Mesothelial cell of epicardium (in vitro differentiated cells): ENCODE measurements around the gene HSF2BP. TPM values are rescaled to one million over a fixed set of nuclear protein-coding genes. Genes with fewer than 3 reads are reported as not detected.

Source experiments
- DNase-seq, 2 experiments: peaks; one replicate each; pipeline ENCODE4 v3.0.0; 2021; ENCODE audit warnings: low spot score in 2 of 2; ENCODE audit not compliant: unreplicated experiment in 2 of 2
- H3K27ac Mint-ChIP-seq: 2 replicates; pipeline ENCODE4 v1.8.0; 2021; ENCODE audit warnings: mixed read lengths
- H3K27me3 Mint-ChIP-seq: 2 replicates; pipeline ENCODE4 v1.8.0; 2021; ENCODE audit warnings: low read depth, mixed read lengths
- H3K36me3 Mint-ChIP-seq: 2 replicates; pipeline ENCODE4 v1.8.0; 2021; ENCODE audit warnings: mixed read lengths
- H3K4me1 Mint-ChIP-seq: 2 replicates; pipeline ENCODE4 v1.8.0; 2021; ENCODE audit warnings: mixed read lengths
- H3K4me3 Mint-ChIP-seq: 2 replicates; pipeline ENCODE4 v1.8.0; 2021; ENCODE audit warnings: mild to moderate bottlenecking, moderate library complexity, mixed read lengths
- H3K9me3 Mint-ChIP-seq: 2 replicates; pipeline ENCODE4 v1.8.0; 2021; ENCODE audit warnings: mixed read lengths
- total RNA-seq: library from RNA; stranded (reverse); gene quantifications from 3 replicates; pipeline ENCODE4 v1.2.1, GENCODE V29; 2021
- TF ChIP-seq, protein P1 (sequence below): fragments of 200-600 bp; sonication (generic); IDR thresholded peaks from one replicate; pipeline ENCODE4 v1.5.0; 2021; ENCODE audit warnings: antibody characterized with exemption; ENCODE audit not compliant: unreplicated experiment

Gene HSF2BP
- total RNA-seq, 1 donor from 2014 or later = 5.1 TPM

DNA sequence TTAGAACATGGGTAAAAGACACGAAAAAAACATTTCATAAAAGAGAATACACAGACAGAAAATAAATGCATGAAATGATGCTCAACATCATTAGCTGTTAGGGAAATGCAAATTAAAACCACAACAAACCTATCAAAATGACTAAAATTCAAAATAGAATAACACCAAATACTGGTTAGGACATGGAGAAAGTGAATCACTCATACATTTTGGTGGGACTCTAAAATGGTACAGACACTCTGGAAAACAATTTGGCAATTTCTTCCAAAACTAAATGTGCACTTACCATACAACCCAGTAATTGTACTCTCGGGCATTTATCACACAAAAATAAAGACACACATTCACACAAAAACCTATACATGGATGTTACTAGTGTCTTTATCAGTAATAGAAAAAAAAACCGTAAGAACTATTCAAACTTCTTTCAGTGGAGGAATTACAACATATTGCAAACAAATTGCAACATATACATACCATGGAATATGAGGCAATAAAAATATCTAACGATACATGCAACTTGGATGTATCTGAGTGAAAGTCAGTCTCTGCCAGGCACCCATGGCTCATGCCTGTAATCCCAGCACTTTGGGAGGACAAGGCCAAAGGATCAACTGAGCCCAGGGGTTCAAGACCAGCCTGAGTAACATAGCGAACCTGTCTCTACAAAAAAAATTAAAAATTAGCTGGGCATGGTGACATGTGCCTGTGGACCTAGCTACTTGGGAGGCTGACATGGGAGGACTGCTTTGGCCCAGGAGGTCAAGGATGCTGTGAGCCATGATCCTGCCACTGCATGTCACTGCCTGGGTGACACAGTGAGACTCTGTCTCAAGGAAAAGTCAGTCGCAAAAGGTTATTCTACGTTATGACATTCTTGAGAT, 19.6 kb downstream of the HSF2BP start:
- no peak for DNase-seq

DNA sequence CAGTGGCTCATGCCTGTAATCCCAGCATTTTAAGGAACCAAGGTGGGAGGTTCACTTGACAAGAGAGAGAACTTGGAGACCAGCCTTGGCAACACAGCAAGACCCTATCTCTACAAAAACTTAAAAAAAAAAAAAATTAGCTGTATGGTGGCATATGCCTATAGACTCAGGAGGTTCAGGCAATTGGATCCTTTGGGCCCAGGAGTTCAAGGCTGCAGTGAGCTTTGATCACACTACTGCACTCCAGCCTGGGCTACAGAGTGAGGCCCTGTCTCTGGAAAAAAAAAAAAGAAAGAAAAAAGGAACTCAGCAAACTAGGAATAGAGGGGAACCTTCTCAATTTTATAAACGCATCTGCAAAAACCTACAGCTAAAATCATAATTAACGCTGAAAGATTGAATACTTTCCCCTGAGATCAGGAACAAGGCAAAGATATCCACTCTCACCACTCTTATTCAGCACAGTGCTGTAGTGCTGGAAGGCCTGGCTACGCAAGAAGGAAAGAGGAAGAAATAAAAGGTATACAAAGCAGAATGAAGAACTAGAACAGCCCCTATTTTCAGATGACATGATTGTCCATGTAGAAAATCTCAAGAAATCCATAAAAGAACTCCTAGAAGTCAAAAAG, 21.6 kb downstream of the HSF2BP start:
- Mint-ChIP-seq H3K27me3 (no peaks in the 10 kb centered on the region), H3K9me3 (no peaks in the 10 kb centered on the region), H3K36me3 (no peaks in the 10 kb centered on the region), H3K4me3 (no peak overlapping the region), H3K4me1 (no peaks in the 10 kb centered on the region), H3K27ac (no peak overlapping the region)
- DNase-seq = no peak
- TF ChIP-seq, protein P1, sequence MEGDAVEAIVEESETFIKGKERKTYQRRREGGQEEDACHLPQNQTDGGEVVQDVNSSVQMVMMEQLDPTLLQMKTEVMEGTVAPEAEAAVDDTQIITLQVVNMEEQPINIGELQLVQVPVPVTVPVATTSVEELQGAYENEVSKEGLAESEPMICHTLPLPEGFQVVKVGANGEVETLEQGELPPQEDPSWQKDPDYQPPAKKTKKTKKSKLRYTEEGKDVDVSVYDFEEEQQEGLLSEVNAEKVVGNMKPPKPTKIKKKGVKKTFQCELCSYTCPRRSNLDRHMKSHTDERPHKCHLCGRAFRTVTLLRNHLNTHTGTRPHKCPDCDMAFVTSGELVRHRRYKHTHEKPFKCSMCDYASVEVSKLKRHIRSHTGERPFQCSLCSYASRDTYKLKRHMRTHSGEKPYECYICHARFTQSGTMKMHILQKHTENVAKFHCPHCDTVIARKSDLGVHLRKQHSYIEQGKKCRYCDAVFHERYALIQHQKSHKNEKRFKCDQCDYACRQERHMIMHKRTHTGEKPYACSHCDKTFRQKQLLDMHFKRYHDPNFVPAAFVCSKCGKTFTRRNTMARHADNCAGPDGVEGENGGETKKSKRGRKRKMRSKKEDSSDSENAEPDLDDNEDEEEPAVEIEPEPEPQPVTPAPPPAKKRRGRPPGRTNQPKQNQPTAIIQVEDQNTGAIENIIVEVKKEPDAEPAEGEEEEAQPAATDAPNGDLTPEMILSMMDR = no peak

More for the DNA sequence above, 19.6 kb downstream of the HSF2BP start:
- no peak overlapping the region for H3K27ac Mint-ChIP-seq
- H3K9me3 Mint-ChIP-seq = no peaks in the 10 kb centered on the region
- H3K4me3 Mint-ChIP-seq = no peak overlapping the region
- no peaks in the 10 kb centered on the region for H3K27me3 Mint-ChIP-seq
- TF ChIP-seq, protein P1 = no peak
- H3K36me3 Mint-ChIP-seq = no peaks in the 10 kb centered on the region
- peaks cover 12% of the 10 kb centered on the region for H3K4me1 Mint-ChIP-seq

DNA sequence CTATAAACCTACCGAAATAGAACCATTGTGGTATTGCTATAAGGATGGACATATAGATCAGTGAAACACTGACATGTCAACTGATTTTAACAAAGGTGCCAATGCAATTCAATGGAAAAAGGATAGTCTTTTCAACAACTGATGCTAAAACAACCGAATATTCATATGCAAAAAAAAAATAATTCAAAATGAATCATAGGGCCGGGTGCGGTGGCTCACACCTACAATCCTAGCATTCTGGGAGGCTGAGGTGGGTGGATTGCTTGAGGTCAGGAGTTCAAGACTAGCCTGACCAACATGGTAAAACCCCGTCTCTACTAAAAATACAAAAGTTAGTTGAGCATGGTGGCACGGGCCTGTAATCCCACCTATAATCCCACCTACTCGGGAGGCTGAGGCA, 23.9 kb downstream of the HSF2BP start:
- Mint-ChIP-seq H3K36me3 (peaks cover under 1% of the 10 kb centered on the region), H3K4me3 (no peak overlapping the region), H3K4me1 (no peaks in the 10 kb centered on the region), H3K9me3 (no peaks in the 10 kb centered on the region), H3K27me3 (no peaks in the 10 kb centered on the region), H3K27ac (no peak overlapping the region)
- no peak for DNase-seq
- TF ChIP-seq, protein P1 = no peak

DNA sequence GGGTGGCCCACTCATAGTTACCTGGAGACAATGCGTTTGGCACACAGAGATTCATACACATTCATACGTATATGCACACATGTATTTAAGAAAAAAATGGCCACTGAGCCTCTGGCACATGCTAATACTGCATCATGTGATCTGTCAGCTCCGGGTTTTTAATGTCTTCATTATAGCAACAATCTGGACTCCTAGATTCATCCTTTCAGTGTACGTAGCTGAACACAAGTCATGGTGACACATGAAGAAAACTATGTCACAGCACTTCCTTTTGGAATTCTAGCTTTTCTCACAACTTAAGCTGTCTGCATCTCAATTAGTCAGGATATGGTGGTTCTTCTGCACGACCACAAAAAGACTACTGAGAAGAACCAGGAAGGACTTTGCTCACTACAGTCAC, 24.7 kb downstream of the HSF2BP start:
- TF ChIP-seq, protein P1 = no peak
- no peak for DNase-seq

DNA sequence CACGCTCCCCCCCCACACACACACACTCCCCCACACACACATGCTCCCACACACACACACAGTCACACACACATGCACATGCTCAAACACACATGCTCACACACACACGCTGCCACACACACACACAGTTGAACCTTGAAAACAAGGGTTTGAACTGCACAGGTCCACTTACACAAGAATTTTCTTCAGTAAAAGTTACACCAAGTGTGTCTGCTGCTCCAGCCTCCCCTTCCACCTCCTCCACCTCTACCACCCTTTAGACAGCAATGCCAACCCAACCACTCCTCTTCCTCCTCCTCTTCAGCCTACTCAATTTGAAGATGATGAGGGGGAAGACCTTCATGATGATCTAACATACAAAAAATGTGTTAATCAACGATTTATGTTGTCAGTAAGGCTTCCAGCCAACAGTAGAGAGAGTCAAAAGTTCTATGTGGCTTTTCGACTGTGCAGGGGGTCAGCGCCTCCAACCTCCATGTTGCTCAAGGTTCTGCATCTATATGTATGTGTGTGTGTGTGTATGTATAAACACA, 26.8 kb downstream of the HSF2BP start:
- no peak for DNase-seq
- Mint-ChIP-seq H3K27ac (no peak overlapping the region), H3K4me3 (no peak overlapping the region)

More for the DNA sequence above, 24.7 kb downstream of the HSF2BP start:
- Mint-ChIP-seq H3K4me1 (no peaks in the 10 kb centered on the region), H3K27me3 (no peaks in the 10 kb centered on the region), H3K4me3 (no peak overlapping the region), H3K36me3 (peaks cover 8% of the 10 kb centered on the region), H3K9me3 (peaks cover 2% of the 10 kb centered on the region), H3K27ac (no peak overlapping the region)

More for the DNA sequence above, 26.8 kb downstream of the HSF2BP start:
- Mint-ChIP-seq H3K4me1 (no peaks in the 10 kb centered on the region), H3K27me3 (no peaks in the 10 kb centered on the region), H3K9me3 (peaks cover 19% of the 10 kb centered on the region), H3K36me3 (peaks cover 27% of the 10 kb centered on the region)
- TF ChIP-seq, protein P1 = no peak
